Activated CD8-positive, alpha-beta memory T cell treated with anti-CD3 and anti-CD28 coated beads, Interleukin-2, amount 10 ng/mL, durations not matched to agents 7 days and 5 days (primary cell): ENCODE measurements around the gene ASB5. TPM values are rescaled to one million over a fixed set of nuclear protein-coding genes. Genes with fewer than 3 reads are reported as not detected.
"Not testable (repeated sequence)": the region's sequence is repeated elsewhere in the genome, so short reads cannot be mapped to it uniquely, and the experiment has no call there.

Source experiments
- ATAC-seq: fragments of 150-1000 bp; cut with Tn5 transposase; one replicate; pipeline ENCODE4 v1.10.0; 2021; ENCODE audit warnings: moderate library complexity
- CTCF ChIA-PET: fragments of 350-600 bp; sonication (Branson Sonifier 250); formaldehyde crosslinking; loops from one replicate; lab custom pipeline; 2021; ENCODE audit warnings: antibody characterized with exemption; lab: Charles Lee
- DNase-seq: peaks from one replicate; pipeline ENCODE4 v3.0.0-alpha.2; 2020
- H3K27ac Mint-ChIP-seq: one replicate; pipeline ENCODE4 v1.8.0; 2021; ENCODE audit warnings: mild to moderate bottlenecking, mixed read lengths
- H3K27me3 Mint-ChIP-seq: one replicate; pipeline ENCODE4 v1.8.0; 2021; ENCODE audit warnings: mixed read lengths
- H3K36me3 Mint-ChIP-seq: one replicate; pipeline ENCODE4 v1.8.0; 2021; ENCODE audit warnings: mild to moderate bottlenecking, mixed read lengths
- H3K4me1 Mint-ChIP-seq: one replicate; pipeline ENCODE4 v1.8.0; 2021; ENCODE audit warnings: mixed read lengths
- H3K4me3 Mint-ChIP-seq: one replicate; pipeline ENCODE4 v1.8.0; 2021; ENCODE audit warnings: mild to moderate bottlenecking, moderate library complexity, mixed read lengths
- H3K9me3 Mint-ChIP-seq: one replicate; pipeline ENCODE4 v1.8.0; 2022; ENCODE audit warnings: low read depth, mixed read lengths
- total RNA-seq, 2 experiments: library from RNA; stranded (reverse); gene quantifications; one replicate each; pipeline ENCODE4 v1.2.3, GENCODE V29; 2021

ASB5 gene
- total RNA-seq, 2 experiments from 2014 or later, result not detected

- Mint-ChIP-seq H3K36me3 (no peaks in the 10 kb centered on the region), H3K9me3 (no peaks in the 10 kb centered on the region), H3K4me1 (no peaks in the 10 kb centered on the region), H3K4me3 (no peak overlapping the region), H3K27me3 (peaks cover 39% of the 10 kb centered on the region), H3K27ac (no peak overlapping the region)
- CTCF ChIA-PET, result no interaction called here
- DNase-seq (no peak), ATAC-seq (no peak)
Observed at GRCh38 chr4:176230836-176231235, 38.2 kb downstream of the ASB5 start.

- CTCF ChIA-PET, result no interaction called here
- H3K4me3 Mint-ChIP-seq, result no peak overlapping the region
- no peaks in the 10 kb centered on the region for H3K4me1 Mint-ChIP-seq
- H3K27me3 Mint-ChIP-seq, result peaks cover 40% of the 10 kb centered on the region
- H3K27ac Mint-ChIP-seq, result no peak overlapping the region
- ATAC-seq (no peak), DNase-seq (no peak)
- no peaks in the 10 kb centered on the region for H3K36me3 Mint-ChIP-seq
- no peaks in the 10 kb centered on the region for H3K9me3 Mint-ChIP-seq
Observed at GRCh38 chr4:176229645-176230044, 39.4 kb downstream of the ASB5 start.

- Mint-ChIP-seq H3K4me3 (no peak overlapping the region), H3K27me3 (peaks cover 35% of the 10 kb centered on the region), H3K9me3 (no peaks in the 10 kb centered on the region), H3K4me1 (no peaks in the 10 kb centered on the region), H3K36me3 (no peaks in the 10 kb centered on the region), H3K27ac (no peak overlapping the region)
- ATAC-seq (no peak), DNase-seq (no peak)
- CTCF ChIA-PET, result no interaction called here
Observed at GRCh38 chr4:176226736-176227135, 42.3 kb downstream of the ASB5 start.

GRCh38 chr4:176223561-176223960 is 45.5 kb downstream of the ASB5 start:
- no peak overlapping the region for H3K4me3 Mint-ChIP-seq
- CTCF ChIA-PET, result no interaction called here
- no peaks in the 10 kb centered on the region for H3K4me1 Mint-ChIP-seq
- DNase-seq (no peak), ATAC-seq (no peak)
- H3K36me3 Mint-ChIP-seq, result no peaks in the 10 kb centered on the region
- no peak overlapping the region for H3K27ac Mint-ChIP-seq
- H3K27me3 Mint-ChIP-seq, result peaks cover 35% of the 10 kb centered on the region
- no peaks in the 10 kb centered on the region for H3K9me3 Mint-ChIP-seq

GRCh38 chr4:176222149-176222548 is 46.9 kb downstream of the ASB5 start:
- ATAC-seq (no peak), DNase-seq (no peak)
- CTCF ChIA-PET, result no interaction called here
- Mint-ChIP-seq H3K27me3 (peaks cover 22% of the 10 kb centered on the region), H3K9me3 (no peaks in the 10 kb centered on the region), H3K4me3 (no peak overlapping the region), H3K27ac (no peak overlapping the region), H3K36me3 (no peaks in the 10 kb centered on the region), H3K4me1 (no peaks in the 10 kb centered on the region)

GRCh38 chr4:176217510-176217909 is 51.5 kb downstream of the ASB5 start:
- Mint-ChIP-seq H3K27me3 (peaks cover 12% of the 10 kb centered on the region), H3K4me3 (no peak overlapping the region), H3K9me3 (no peaks in the 10 kb centered on the region), H3K4me1 (no peaks in the 10 kb centered on the region), H3K27ac (no peak overlapping the region), H3K36me3 (no peaks in the 10 kb centered on the region)
- ATAC-seq, result no peak
- CTCF ChIA-PET, result no interaction called here
- DNase-seq, result no peak

GRCh38 chr4:176212351-176212750 is 56.7 kb downstream of the ASB5 start:
- CTCF ChIA-PET, ATAC-seq, H3K9me3 Mint-ChIP-seq, H3K4me1 Mint-ChIP-seq, H3K36me3 Mint-ChIP-seq, H3K4me3 Mint-ChIP-seq, H3K27ac Mint-ChIP-seq, DNase-seq: not testable (repeated sequence)
- H3K27me3 Mint-ChIP-seq, result peaks cover 24% of the 10 kb centered on the region

- ATAC-seq (no peak), DNase-seq (no peak)
- H3K36me3 Mint-ChIP-seq, result no peaks in the 10 kb centered on the region
- H3K27me3 Mint-ChIP-seq, result peaks cover 35% of the 10 kb centered on the region
- no peaks in the 10 kb centered on the region for H3K9me3 Mint-ChIP-seq
- CTCF ChIA-PET, result no interaction called here
- H3K4me1 Mint-ChIP-seq, result no peaks in the 10 kb centered on the region
- no peak overlapping the region for H3K27ac Mint-ChIP-seq
- H3K4me3 Mint-ChIP-seq, result no peak overlapping the region
Observed at GRCh38 chr4:176210579-176211296, 58.3 kb downstream of the ASB5 start.

GRCh38 chr4:176210101-176210500 is 58.9 kb downstream of the ASB5 start:
- no peak overlapping the region for H3K4me3 Mint-ChIP-seq
- no peaks in the 10 kb centered on the region for H3K36me3 Mint-ChIP-seq
- H3K27me3 Mint-ChIP-seq, result peaks cover 40% of the 10 kb centered on the region
- H3K9me3 Mint-ChIP-seq, result no peaks in the 10 kb centered on the region
- ATAC-seq, result no peak
- H3K27ac Mint-ChIP-seq, result no peak overlapping the region
- CTCF ChIA-PET, result no interaction called here
- H3K4me1 Mint-ChIP-seq, result no peaks in the 10 kb centered on the region
- DNase-seq, result no peak

- Mint-ChIP-seq H3K27ac (no peak overlapping the region), H3K27me3 (peaks cover 45% of the 10 kb centered on the region), H3K4me1 (no peaks in the 10 kb centered on the region), H3K4me3 (no peak overlapping the region), H3K9me3 (no peaks in the 10 kb centered on the region), H3K36me3 (no peaks in the 10 kb centered on the region)
- no peak for ATAC-seq
- no peak for DNase-seq
- CTCF ChIA-PET, result no interaction called here
Observed at GRCh38 chr4:176209535-176209934, 59.5 kb downstream of the ASB5 start.

- Mint-ChIP-seq H3K27me3 (peaks cover 57% of the 10 kb centered on the region), H3K9me3 (no peaks in the 10 kb centered on the region), H3K27ac (no peak overlapping the region), H3K4me3 (no peak overlapping the region), H3K4me1 (no peaks in the 10 kb centered on the region), H3K36me3 (no peaks in the 10 kb centered on the region)
- DNase-seq (no peak), ATAC-seq (no peak)
- CTCF ChIA-PET, result interaction anchor here (0.8 kb wide), 1 partner anchor 8 kb away, joined by 3 read pairs; no protein-coding TSS in a partner anchor
Observed at GRCh38 chr4:176207839-176208238, 61.2 kb downstream of the ASB5 start.

GRCh38 chr4:176205299-176205698 is 63.7 kb downstream of the ASB5 start:
- DNase-seq (no peak), ATAC-seq (no peak)
- CTCF ChIA-PET, result interaction anchor here (1.2 kb wide), 1 partner anchor 378 kb away, joined by 3 read pairs; no protein-coding TSS in a partner anchor
- peaks cover 57% of the 10 kb centered on the region for H3K27me3 Mint-ChIP-seq
- H3K4me3 Mint-ChIP-seq, result no peak overlapping the region
- no peaks in the 10 kb centered on the region for H3K9me3 Mint-ChIP-seq
- H3K4me1 Mint-ChIP-seq, result no peaks in the 10 kb centered on the region
- H3K27ac Mint-ChIP-seq, result no peak overlapping the region
- H3K36me3 Mint-ChIP-seq, result no peaks in the 10 kb centered on the region

GRCh38 chr4:176198316-176198903 is 70.6 kb downstream of the ASB5 start:
- no peak for ATAC-seq
- DNase-seq, result no peak
- CTCF ChIA-PET, result no interaction called here
- peaks cover 13% of the 10 kb centered on the region for H3K4me1 Mint-ChIP-seq
- peaks cover 3% of the 10 kb centered on the region for H3K36me3 Mint-ChIP-seq
- no peaks in the 10 kb centered on the region for H3K9me3 Mint-ChIP-seq
- no peak overlapping the region for H3K4me3 Mint-ChIP-seq
- peaks cover 67% of the 10 kb centered on the region for H3K27me3 Mint-ChIP-seq
- H3K27ac Mint-ChIP-seq, result no peak overlapping the region
